GM19238 (cell line): ENCODE measurements around the gene CENPP.
A peak's percentile ranks its signal among the peaks of the same experiment; 100 is the strongest.

Experiments used
- DNase-seq: peaks from one replicate; pipeline ENCODE4 v3.0.0; 2011; ENCODE audit warnings: low spot score; ENCODE audit not compliant: insufficient read length

The CENPP gene

GRCh38 chr9:92474587-92474986, 148.8 kb downstream of the CENPP start:
- no peak for DNase-seq

GRCh38 chr9:92476962-92477361, 151.2 kb downstream of the CENPP start:
- no peak for DNase-seq

- no peak for DNase-seq
These were observed 153.0 kb downstream of the CENPP start for GRCh38 chr9:92478783-92479182.

- DNase-seq: no peak
These were observed 153.6 kb downstream of the CENPP start for GRCh38 chr9:92479346-92479745.

GRCh38 chr9:92480291-92480771, 154.6 kb downstream of the CENPP start:
- DNase-seq: no peak

DNA sequence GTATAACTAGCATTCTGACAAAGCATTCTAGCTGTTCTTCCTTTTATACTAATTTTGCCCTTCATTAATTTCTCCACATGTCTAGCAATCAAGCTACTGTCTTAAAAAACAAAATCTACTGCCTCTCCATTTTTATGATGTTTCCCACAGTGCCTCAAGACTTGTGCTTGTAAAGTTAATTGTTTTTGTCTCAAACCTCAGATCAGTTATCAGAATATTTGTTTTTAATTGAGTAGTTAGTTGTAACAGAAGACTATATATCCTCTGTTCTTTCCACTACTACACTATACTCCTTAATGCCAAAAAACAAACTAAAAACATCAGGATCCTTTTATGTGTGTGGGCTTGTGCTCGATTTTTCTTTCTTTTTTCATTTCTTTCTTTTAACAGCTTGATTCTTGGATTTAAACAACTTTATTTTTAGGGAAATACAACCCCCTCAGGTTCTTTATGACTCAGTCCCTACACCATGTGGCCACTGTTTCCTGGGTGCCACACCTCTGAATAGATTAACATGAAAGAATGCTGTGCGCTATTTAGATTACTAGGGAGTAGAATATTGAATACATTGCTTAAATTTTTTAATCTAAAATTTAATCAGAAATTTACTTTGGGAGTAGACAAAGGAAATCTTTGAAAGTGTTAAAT, 155.4 kb downstream of the CENPP start:
- no peak for DNase-seq

DNA sequence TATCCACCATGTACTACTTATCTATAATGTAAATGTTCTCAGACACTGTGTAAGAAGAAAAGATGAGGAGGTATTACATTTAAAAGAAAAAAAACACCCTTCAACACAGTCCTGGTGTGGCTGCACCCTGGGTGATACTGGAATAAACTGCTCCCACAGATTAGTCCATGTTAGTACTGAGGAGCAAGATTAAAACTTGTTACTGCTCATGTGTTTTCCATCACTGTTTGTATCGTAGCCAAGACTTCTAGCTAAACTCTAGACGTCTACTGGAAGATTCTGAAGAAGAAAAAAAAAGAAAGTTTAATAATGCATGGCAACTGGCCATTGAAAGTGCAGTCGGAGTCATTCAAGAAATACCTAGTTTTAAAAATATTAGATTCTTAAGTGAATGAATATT, 156.6 kb downstream of the CENPP start, which contains the start of gene ASPN:
Gene ASPN (minus strand): TSS at position 178 of the 400 bp plus-strand sequence.
- no peak for DNase-seq

DNA sequence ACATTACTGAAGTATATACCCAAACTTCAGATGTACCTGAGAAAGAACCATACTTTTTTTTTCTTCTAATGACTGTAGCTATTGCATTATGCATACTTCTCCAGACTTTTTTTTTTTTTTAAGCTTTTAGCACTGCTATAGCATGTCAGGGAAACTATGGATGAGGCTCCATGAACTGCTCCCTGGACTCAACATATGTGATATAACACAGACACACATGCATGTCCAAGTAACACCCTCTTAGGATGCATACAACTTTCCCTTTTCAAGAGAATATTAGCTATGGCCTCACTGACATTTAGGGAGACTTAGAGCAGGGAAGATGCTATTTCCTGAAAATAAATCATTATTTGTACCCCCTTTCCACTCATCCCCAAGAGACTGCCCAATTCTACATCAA, 157.1 kb downstream of the CENPP start:
- no peak for DNase-seq

DNA sequence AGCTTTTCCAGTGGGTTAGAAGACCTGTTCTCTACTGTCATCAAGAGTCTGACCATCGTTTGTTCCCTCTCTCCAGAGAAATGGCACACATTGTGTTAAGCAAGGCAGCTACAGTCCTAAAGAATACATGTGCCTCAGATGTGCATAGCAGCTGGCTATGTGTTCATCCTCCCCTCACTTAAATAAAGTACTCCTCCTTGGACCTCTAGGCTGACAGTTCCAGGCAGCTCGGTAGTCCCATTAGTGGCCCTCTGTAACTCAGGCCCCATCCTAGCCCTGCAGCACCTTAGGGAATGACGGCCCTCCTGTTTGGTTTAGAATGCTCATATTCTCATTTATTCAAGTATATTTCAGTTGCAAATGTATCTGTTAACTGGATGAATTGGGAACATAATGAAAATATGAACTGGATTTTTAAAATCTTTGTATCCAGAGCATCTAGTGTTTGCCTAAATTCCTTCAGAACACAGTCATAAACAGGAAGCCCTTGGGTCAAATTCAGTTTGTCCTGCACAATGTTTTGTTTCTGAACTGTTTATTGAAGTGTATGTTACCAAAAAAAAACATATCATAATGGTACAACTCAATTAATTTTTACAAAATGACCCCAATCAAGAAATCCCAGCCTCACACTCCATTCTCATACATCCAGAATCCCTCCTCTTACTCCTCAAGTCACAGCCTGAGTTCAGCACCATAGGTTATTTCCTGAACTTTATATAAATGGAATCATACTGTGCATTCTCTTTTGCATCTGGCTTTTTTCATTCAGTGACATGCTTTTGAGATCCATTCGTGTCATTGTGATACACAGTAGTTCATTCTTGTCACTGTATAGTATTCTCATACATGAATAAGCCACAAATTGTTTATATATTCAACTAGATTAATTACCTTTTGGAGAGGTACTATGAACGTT, 158.1 kb downstream of the CENPP start:
- DNase-seq: no peak

DNA sequence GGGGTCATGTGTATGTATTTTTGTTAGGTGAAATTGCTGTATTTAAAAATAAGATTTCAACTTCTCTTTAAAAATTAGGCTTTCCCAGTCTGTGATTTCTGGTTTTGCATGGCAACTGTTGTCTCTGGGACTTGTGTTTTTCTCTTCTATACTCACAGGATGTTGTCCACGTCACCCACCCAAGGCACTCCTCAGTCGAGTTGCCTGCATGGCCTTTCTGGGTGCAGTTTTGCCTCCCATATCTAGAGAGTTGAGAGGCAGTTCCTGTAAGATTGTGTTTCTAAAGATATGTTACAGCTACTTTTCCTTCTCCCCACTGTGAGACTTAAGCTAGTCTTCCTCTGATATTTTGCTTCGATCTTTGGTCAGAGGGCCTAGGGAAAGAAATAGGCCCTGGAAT, 158.8 kb downstream of the CENPP start:
- no peak for DNase-seq

DNA sequence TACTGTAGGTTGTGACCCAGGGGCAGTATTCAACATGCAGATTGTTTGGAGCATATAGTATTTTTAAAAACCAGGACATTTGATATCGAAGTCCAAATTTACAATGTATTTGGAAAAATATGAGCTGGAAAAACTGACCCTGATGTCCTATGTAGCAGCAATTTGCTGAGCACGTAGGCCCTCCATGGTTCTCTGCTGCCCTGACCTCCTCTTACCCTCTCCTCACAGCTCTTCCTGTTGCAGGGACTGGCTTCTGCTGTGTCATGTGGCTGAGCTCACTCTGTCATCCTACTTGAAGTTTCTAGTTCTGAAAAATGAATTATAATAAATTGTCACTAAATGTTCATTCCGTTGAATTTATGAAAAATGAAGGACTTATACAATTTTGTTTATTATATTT, 160.6 kb downstream of the CENPP start:
- DNase-seq: no peak

DNA sequence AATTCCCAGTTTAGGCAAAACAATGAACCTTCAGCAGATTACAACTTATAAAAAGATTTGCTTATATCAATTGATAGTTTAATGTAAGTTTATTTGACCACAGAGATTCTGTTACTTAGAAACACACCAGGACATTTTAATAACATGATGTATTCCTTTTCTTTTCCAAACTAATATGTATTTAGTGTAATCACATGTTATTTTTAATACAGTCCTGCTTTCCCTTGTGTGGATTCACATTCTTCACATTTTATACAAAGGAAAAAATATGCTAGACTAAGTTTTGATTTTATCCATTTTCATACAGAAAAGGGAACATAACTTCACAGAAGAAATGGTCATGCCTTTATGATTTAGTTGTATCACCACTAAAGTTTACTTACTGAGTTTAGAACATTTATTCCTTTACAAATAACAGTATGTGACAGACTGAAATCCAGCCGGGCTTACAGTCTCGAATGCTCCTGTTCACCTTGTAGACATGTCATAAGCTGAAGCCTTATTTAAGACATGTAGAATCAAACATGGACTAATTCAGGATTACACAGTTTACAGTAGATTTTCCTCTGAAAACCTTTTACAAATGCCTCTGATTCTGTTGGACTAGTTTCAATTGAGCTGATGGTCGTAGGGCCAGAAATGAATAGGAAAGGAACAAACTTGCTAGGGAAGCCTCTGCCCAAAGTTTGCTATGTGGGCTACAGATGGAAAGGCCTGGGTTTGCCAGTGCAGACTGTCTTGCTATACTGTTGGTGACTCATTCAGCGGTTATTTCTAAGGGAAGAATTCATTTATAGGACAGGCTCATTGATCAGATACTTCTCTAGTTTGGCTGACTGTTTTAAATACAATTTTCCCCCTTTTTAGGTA, 163.2 kb downstream of the CENPP start:
- no peak for DNase-seq

GRCh38 chr9:92492781-92493401, 167.1 kb downstream of the CENPP start:
- no peak for DNase-seq

DNA sequence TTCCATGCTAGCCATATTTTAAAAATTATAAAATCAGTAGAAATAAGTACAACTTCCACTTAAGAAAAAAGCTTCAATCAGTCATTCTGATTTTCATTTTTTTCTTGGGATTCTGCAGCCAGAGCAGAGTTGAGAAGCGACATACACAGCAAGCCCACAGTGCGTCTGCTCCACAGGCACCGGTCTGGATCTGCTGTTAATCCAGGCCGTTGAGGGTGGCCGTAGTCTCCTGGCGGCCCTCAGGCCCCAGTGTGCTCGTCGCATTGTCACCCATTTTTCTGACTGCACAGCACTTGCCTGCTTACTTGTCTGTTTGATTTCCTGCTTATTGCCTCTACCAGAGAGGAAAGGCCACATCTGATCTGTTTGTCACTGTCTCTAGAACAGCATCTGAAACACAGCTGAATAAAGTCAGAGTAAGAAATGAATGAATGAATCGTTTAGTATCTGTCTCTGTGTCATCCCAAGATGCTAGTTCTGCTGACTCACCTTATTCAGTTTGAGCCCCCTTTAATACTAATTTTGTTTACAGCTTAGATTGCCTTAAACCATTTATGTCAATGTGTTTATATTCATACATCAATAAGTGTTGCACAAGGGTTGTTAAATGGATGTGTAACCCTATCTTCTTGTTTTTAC, 168.1 kb downstream of the CENPP start:
- no peak for DNase-seq

DNA sequence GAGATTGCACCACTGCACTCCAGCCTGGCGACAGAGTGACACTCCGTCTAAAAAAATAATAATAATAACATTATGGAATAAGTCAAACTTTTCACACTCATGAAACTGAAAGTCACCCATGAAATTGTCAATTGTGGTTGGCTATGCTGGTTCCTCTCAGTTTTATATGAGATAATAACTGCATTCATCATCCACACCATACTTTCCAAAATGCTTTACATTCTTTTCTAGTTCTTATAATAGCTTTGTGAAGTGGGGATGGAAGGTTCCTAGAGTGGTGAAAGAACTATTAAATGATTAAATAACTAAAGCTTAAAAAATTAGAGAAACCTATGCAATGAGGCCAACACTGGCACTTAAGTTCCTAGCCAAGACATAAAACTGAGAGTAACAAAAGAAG, 169.1 kb downstream of the CENPP start:
- no peak for DNase-seq

GRCh38 chr9:92496396-92497176, 170.8 kb downstream of the CENPP start:
- no peak for DNase-seq

DNA sequence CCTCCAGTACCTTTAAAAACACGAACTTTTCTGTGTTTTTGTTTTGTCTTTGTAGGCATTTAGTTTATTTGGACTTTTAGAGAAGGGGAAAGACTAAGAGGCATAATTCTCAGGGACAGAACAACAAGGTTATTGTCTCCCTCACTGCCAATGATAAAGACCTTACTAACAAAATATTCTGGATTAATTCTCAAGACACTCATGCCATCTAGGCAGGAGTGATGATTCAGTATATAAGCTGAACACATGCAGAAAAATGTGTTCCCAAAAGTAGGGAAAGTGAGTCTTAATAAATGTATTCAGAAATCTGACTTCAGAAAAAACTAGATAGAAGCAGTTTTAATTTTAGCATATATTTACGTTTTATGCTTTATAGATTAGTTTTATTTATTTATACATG, 173.9 kb downstream of the CENPP start:
- DNase-seq: no peak

- no peak for DNase-seq
These were observed 175.0 kb downstream of the CENPP start for GRCh38 chr9:92500725-92501124.

DNA sequence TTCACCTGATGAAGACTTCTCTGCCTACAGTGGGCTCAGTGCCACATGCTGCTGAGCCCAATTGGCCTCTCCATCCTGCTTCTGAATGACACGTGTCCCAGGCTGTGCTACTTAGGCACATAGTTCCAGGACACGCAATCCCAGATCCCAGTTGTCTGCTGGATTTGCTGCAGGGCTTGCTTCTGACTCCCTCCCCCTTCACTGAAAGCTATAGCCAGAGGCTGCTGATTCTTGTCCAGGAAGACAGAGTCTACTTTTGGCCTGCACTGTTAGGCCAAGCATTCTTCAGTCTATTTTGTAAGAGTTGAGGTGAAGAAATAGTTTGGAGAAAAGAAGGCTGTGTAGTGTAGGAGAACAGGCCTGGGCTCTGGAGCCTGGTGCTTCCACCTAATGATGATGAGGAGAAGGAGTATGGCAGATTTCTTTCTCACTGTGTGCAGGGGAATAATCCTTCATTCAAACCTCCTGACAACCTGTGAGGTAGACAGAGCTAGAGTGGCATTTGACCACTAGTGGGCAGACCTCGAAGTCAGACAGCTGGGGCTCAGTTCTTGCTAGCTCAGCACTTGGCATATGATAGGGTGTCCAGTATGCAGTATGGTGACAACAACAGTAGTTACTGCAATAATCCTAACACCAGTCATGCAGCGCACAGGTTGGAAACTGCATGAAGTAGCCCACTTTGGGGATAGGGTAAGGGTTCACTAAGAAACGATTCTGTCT, 176.1 kb downstream of the CENPP start:
- DNase-seq: peak; percentile 6
